HEK293 (cell line): ENCODE results near the gene PLCB1.

Source experiments
- CTCF ChIA-PET: fragments of 350-600 bp; formaldehyde crosslinking; extraction: SDS; loops from one replicate; lab custom pipeline; 2021; ENCODE audit warnings: antibody characterized with exemption; lab: Yijun Ruan, JAX
- POLR2A ChIA-PET: fragments of 300-600 bp; formaldehyde crosslinking; extraction: SDS; loops from one replicate; lab custom pipeline; 2020; ENCODE audit warnings: antibody characterized with exemption, inconsistent platforms; lab: Yijun Ruan, JAX
- H3K27ac ChIP-seq: fragments of 200-500 bp; sonication (Bioruptor generic); 2 replicates; pipeline ENCODE4 v1.5.1; 2014; ENCODE audit warnings: low read depth, low read length, control low read depth, inconsistent platforms; ENCODE audit errors: extremely low read depth
- H3K36me3 ChIP-seq, 2 experiments: fragments of 200-500 bp in 1 of 2; sonication (Bioruptor generic) in 1 of 2; 1 replicate in 1 of 2; 2 replicates in 1 of 2; pipeline ENCODE4 v1.5.1; 2014 to 2017; ENCODE audit warnings: inconsistent platforms in 2 of 2, low read length in 2 of 2; ENCODE audit not compliant: control insufficient read depth in 2 of 2, insufficient read depth in 1 of 2
- H3K4me1 ChIP-seq: fragments of 200-500 bp; sonication (Bioruptor generic); 2 replicates; pipeline ENCODE4 v1.5.1; 2014; ENCODE audit warnings: mild to moderate bottlenecking, low read length, inconsistent platforms; ENCODE audit not compliant: control insufficient read depth, insufficient read depth
- H3K4me3 ChIP-seq: 2 replicates; pipeline ENCODE4 v1.5.1; 2011; ENCODE audit warnings: low read depth, mild to moderate bottlenecking, control low read depth, low read length, moderate library complexity
- H3K9me3 ChIP-seq: fragments of 200-500 bp; sonication (Bioruptor generic); 2 replicates; pipeline ENCODE4 v1.5.1; 2014; ENCODE audit warnings: low read depth, low read length, inconsistent platforms; ENCODE audit not compliant: control insufficient read depth, insufficient read depth
- GLIS2 ChIP-seq: fragments of 450-650 bp; formaldehyde crosslinking; IDR thresholded peaks from 2 replicates; pipeline ENCODE4 v1.5.1; 2016; ENCODE audit warnings: missing biosample characterization, missing genetic modification characterization
- KLF8 ChIP-seq: fragments of 450-650 bp; formaldehyde crosslinking; IDR thresholded peaks from 2 replicates; pipeline ENCODE4 v1.5.1; 2016; ENCODE audit warnings: missing biosample characterization, missing genetic modification characterization
- ZNF16 ChIP-seq: fragments of 450-650 bp; formaldehyde crosslinking; IDR thresholded peaks from 2 replicates; pipeline ENCODE4 v1.5.1; 2016; ENCODE audit warnings: low read depth, missing biosample characterization, missing genetic modification characterization
- ZNF571 ChIP-seq: fragments of 450-650 bp; formaldehyde crosslinking; IDR thresholded peaks from 2 replicates; pipeline ENCODE4 v1.5.0; 2017; ENCODE audit warnings: missing biosample characterization, missing genetic modification characterization
- ZNF585B ChIP-seq: fragments of 450-650 bp; formaldehyde crosslinking; IDR thresholded peaks from 2 replicates; pipeline ENCODE4 v1.5.1; 2016; ENCODE audit warnings: missing biosample characterization, missing genetic modification characterization
- ZNF768 ChIP-seq: fragments of 450-650 bp; formaldehyde crosslinking; IDR thresholded peaks from 2 replicates; pipeline ENCODE4 v1.5.1; 2018; ENCODE audit warnings: missing biosample characterization, mild to moderate bottlenecking, missing genetic modification characterization
- ZNF791 ChIP-seq: fragments of 450-650 bp; formaldehyde crosslinking; IDR thresholded peaks from 2 replicates; pipeline ENCODE4 v1.5.1; 2016; ENCODE audit warnings: missing biosample characterization, missing genetic modification characterization
- ZXDB ChIP-seq: fragments of 450-650 bp; formaldehyde crosslinking; IDR thresholded peaks from 2 replicates; pipeline ENCODE4 v1.5.1; 2016; ENCODE audit warnings: missing biosample characterization, missing genetic modification characterization
- TF ChIP-seq, protein P1 (sequence below): fragments of 450-650 bp; formaldehyde crosslinking; IDR thresholded peaks from 2 replicates; pipeline ENCODE4 v1.5.1; 2017; ENCODE audit warnings: missing biosample characterization, missing genetic modification characterization
- TF ChIP-seq, protein P2 (sequence below): sonication (generic); formaldehyde crosslinking; IDR thresholded peaks from 2 replicates; pipeline ENCODE4 v1.8.1; 2022; ENCODE audit warnings: mild to moderate bottlenecking, moderate library complexity, missing genetic modification reagents
- TF ChIP-seq, protein P3 (sequence below): fragments of 450-650 bp; formaldehyde crosslinking; IDR thresholded peaks from 2 replicates; pipeline ENCODE4 v1.5.1; 2016; ENCODE audit warnings: missing biosample characterization, missing genetic modification characterization
- TF ChIP-seq, protein P4 (sequence below): fragments of 450-650 bp; formaldehyde crosslinking; IDR thresholded peaks from 2 replicates; pipeline ENCODE4 v1.5.1; 2016; ENCODE audit warnings: missing biosample characterization, missing genetic modification characterization
- TF ChIP-seq, protein P5 (sequence below): fragments of 450-650 bp; formaldehyde crosslinking; IDR thresholded peaks from 2 replicates; pipeline ENCODE4 v1.5.1; 2016; ENCODE audit warnings: missing biosample characterization, missing genetic modification characterization
- TF ChIP-seq, protein P6 (sequence below): fragments of 450-650 bp; formaldehyde crosslinking; IDR thresholded peaks from 2 replicates; pipeline ENCODE4 v1.5.1; 2017; ENCODE audit warnings: missing biosample characterization, missing genetic modification characterization

PLCB1 gene

DNA sequence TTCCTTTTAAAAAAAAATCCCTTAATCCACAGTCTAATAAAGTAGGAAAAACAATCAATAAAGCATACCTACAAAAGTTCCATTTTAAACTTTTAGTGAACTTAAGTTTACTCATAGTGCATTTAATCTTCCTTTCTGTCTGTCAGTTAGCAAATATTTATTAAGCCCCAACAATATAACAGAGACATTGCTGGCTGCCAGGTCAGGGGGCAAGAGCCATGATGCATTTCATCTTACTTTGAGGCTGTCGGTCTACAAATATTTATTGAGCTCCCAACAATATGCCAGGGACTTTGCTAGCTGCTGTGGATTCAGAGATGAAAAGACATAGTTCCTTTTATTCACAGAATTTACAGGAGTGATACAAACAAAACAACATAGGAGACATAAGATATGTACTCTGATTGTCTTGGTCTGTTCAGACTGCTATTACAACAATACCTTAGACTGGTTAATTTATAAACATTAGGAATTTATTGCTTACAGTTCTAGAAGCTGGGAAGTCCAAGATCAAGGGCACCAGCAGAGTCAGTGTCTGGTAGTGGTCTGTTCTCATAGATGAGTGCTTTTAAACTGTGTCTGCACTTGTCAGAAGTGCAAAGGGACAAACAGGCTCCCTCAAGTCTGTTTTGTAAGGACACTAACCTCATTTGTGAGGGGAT lies 118.6 kb downstream of the PLCB1 start:
- no peak overlapping the region for H3K4me3 ChIP-seq
- no peaks in the 10 kb centered on the region for H3K9me3 ChIP-seq
- no peak overlapping the region for H3K27ac ChIP-seq
- TF ChIP-seq, protein P1, sequence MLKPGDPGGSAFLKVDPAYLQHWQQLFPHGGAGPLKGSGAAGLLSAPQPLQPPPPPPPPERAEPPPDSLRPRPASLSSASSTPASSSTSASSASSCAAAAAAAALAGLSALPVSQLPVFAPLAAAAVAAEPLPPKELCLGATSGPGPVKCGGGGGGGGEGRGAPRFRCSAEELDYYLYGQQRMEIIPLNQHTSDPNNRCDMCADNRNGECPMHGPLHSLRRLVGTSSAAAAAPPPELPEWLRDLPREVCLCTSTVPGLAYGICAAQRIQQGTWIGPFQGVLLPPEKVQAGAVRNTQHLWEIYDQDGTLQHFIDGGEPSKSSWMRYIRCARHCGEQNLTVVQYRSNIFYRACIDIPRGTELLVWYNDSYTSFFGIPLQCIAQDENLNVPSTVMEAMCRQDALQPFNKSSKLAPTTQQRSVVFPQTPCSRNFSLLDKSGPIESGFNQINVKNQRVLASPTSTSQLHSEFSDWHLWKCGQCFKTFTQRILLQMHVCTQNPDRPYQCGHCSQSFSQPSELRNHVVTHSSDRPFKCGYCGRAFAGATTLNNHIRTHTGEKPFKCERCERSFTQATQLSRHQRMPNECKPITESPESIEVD (tag by site-specific recombination) = no peak
- TF ChIP-seq KLF8 (tag by site-specific recombination) = no peak
- TF ChIP-seq, protein P2, sequence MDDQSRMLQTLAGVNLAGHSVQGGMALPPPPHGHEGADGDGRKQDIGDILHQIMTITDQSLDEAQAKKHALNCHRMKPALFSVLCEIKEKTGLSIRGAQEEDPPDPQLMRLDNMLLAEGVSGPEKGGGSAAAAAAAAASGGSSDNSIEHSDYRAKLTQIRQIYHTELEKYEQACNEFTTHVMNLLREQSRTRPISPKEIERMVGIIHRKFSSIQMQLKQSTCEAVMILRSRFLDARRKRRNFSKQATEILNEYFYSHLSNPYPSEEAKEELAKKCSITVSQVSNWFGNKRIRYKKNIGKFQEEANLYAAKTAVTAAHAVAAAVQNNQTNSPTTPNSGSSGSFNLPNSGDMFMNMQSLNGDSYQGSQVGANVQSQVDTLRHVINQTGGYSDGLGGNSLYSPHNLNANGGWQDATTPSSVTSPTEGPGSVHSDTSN (CRISPR knock-in tag) = no peak
- TF ChIP-seq, all 188 proteins: peak for 0
- POLR2A ChIA-PET = no interaction called here
- H3K4me1 ChIP-seq = 0 out of 2 replicates have a peak, but pooled peaks cover 3% of the 10 kb centered on the region
- H3K36me3 ChIP-seq = no peaks in the 10 kb centered on the region
- CTCF ChIA-PET = interaction anchor here (0.8 kb wide), 1 partner anchor 111 kb away, joined by 3 read pairs; no protein-coding TSS in a partner anchor

DNA sequence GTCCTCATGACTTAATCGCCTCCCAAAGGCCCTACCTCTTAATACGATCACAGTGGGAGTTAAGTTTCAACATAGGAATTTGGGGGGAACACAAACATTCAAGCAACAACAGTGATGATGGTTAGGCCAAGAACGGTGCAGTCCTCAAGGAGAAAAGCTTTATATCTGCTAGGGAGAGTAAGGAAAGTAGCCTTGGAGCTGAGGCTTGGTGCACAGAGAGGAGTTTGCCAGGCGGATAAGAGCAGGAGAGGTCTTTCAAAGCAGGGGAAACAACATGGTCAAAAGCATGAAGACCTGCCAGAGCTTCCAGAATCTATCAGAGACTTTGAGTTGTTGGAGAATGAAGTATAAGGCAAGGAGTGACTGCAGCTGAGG lies 119.1 kb downstream of the PLCB1 start:
- ChIA-PET POLR2A (no interaction called here), CTCF (interaction anchor here (0.8 kb wide), 1 partner anchor 111 kb away, joined by 3 read pairs; no protein-coding TSS in a partner anchor)
- H3K27ac ChIP-seq = no peak overlapping the region
- H3K4me1 ChIP-seq = 0 out of 2 replicates have a peak, but pooled peaks cover 3% of the 10 kb centered on the region
- no peak overlapping the region for H3K4me3 ChIP-seq
- H3K9me3 ChIP-seq = no peaks in the 10 kb centered on the region
- H3K36me3 ChIP-seq = no peaks in the 10 kb centered on the region
- TF ChIP-seq ZNF16 (tag by site-specific recombination) = no peak
- TF ChIP-seq ZXDB (tag by site-specific recombination) = no peak
- no peak for TF ChIP-seq ZNF585B (tag by site-specific recombination)
- TF ChIP-seq ZNF791 (tag by site-specific recombination) = no peak
- TF ChIP-seq ZNF571 (tag by site-specific recombination) = no peak
- TF ChIP-seq, protein P3, sequence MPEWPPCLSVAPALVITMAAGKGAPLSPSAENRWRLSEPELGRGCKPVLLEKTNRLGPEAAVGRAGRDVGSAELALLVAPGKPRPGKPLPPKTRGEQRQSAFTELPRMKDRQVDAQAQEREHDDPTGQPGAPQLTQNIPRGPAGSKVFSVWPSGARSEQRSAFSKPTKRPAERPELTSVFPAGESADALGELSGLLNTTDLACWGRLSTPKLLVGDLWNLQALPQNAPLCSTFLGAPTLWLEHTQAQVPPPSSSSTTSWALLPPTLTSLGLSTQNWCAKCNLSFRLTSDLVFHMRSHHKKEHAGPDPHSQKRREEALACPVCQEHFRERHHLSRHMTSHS = no peak
- TF ChIP-seq, protein P4, sequence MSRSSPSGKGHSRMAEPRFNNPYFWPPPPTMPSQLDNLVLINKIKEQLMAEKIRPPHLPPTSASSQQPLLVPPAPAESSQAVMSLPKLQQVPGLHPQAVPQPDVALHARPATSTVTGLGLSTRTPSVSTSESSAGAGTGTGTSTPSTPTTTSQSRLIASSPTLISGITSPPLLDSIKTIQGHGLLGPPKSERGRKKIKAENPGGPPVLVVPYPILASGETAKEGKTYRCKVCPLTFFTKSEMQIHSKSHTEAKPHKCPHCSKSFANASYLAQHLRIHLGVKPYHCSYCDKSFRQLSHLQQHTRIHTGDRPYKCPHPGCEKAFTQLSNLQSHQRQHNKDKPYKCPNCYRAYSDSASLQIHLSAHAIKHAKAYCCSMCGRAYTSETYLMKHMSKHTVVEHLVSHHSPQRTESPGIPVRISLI (tag by site-specific recombination) = no peak
- no peak for TF ChIP-seq GLIS2 (tag by site-specific recombination)
- TF ChIP-seq, protein P5, sequence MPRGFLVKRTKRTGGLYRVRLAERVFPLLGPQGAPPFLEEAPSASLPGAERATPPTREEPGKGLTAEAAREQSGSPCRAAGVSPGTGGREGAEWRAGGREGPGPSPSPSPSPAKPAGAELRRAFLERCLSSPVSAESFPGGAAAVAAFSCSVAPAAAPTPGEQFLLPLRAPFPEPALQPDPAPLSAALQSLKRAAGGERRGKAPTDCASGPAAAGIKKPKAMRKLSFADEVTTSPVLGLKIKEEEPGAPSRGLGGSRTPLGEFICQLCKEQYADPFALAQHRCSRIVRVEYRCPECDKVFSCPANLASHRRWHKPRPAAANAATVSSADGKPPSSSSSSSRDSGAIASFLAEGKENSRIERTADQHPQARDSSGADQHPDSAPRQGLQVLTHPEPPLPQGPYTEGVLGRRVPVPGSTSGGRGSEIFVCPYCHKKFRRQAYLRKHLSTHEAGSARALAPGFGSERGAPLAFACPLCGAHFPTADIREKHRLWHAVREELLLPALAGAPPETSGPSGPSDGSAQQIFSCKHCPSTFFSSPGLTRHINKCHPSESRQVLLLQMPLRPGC (tag by site-specific recombination) = no peak
- TF ChIP-seq ZNF768 (tag by site-specific recombination) = no peak
- TF ChIP-seq, protein P6, sequence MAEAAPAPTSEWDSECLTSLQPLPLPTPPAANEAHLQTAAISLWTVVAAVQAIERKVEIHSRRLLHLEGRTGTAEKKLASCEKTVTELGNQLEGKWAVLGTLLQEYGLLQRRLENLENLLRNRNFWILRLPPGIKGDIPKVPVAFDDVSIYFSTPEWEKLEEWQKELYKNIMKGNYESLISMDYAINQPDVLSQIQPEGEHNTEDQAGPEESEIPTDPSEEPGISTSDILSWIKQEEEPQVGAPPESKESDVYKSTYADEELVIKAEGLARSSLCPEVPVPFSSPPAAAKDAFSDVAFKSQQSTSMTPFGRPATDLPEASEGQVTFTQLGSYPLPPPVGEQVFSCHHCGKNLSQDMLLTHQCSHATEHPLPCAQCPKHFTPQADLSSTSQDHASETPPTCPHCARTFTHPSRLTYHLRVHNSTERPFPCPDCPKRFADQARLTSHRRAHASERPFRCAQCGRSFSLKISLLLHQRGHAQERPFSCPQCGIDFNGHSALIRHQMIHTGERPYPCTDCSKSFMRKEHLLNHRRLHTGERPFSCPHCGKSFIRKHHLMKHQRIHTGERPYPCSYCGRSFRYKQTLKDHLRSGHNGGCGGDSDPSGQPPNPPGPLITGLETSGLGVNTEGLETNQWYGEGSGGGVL (tag by site-specific recombination) = no peak
